ENCODE measurements around the gene PRKRA.
A peak's percentile ranks its signal among the peaks of the same experiment; 100 is the strongest.
"Not testable (repeated sequence)": the region's sequence is repeated elsewhere in the genome, so short reads cannot be mapped to it uniquely, and the experiment has no call there.

Gene PRKRA

GRCh38 chr2:178415979-178416378, 35.0 kb downstream of the PRKRA start:
- Mint-ChIP-seq H3K27ac (no peak overlapping the region), H3K36me3 (ENCODE audit: insufficient read depth) (peaks cover 9% of the 10 kb centered on the region), H3K4me3 (no peak overlapping the region), H3K9me3 (no peaks in the 10 kb centered on the region), H3K27me3 (no peaks in the 10 kb centered on the region), H3K4me1 (ENCODE audit: low read depth in 2 of 2) (peaks cover 19 to 28% of the 10 kb centered on the region in 2 donors)
- ATAC-seq (replicated peaks) = no peak
- DNase-seq = no peak

- DNase-seq (peak; percentile 67 to 74 (median 68)), ATAC-seq (replicated peaks) (peak; percentile 67)
- Mint-ChIP-seq H3K36me3 (ENCODE audit: insufficient read depth) (peaks cover 9% of the 10 kb centered on the region), H3K9me3 (no peaks in the 10 kb centered on the region), H3K4me3 (peak overlapping the region; percentile 94 to 99), H3K27me3 (no peaks in the 10 kb centered on the region), H3K27ac (peak overlapping the region; percentile 98 to 100), H3K4me1 (ENCODE audit: low read depth in 2 of 2) (peaks cover 19 to 28% of the 10 kb centered on the region in 2 donors)
Measured at GRCh38 chr2:178414266-178415247, 36.4 kb downstream of the PRKRA start.

- Mint-ChIP-seq H3K9me3 (no peaks in the 10 kb centered on the region), H3K4me3 (peak overlapping the region; percentile 94 to 99), H3K4me1 (ENCODE audit: low read depth in 2 of 2) (peaks cover 19 to 28% of the 10 kb centered on the region in 2 donors), H3K27ac (peak overlapping the region; percentile 98 to 100), H3K36me3 (ENCODE audit: insufficient read depth) (peaks cover 9% of the 10 kb centered on the region), H3K27me3 (no peaks in the 10 kb centered on the region)
- peak; percentile 80 for ATAC-seq (replicated peaks)
- peak; percentile 69 to 74 (median 70) for DNase-seq
Measured at GRCh38 chr2:178413472-178414265, 37.3 kb downstream of the PRKRA start.

GRCh38 chr2:178412453-178412852, 38.5 kb downstream of the PRKRA start:
- H3K9me3 Mint-ChIP-seq; DNase-seq; ATAC-seq (replicated peaks); H3K36me3 Mint-ChIP-seq (ENCODE audit: insufficient read depth); H3K27me3 Mint-ChIP-seq: not testable (repeated sequence)
- Mint-ChIP-seq H3K27ac (peak overlapping the region in 1 of 2 donors; percentile 100), H3K4me1 (ENCODE audit: low read depth in 2 of 2) (peaks cover 19 to 28% of the 10 kb centered on the region in 2 donors), H3K4me3 (peak overlapping the region; percentile 94 to 99)

- no peaks in the 10 kb centered on the region for H3K27me3 Mint-ChIP-seq
- DNase-seq = no peak
- ATAC-seq (replicated peaks) = no peak
- peaks cover 9% of the 10 kb centered on the region for H3K36me3 Mint-ChIP-seq (ENCODE audit: insufficient read depth)
- no peak overlapping the region for H3K27ac Mint-ChIP-seq
- no peaks in the 10 kb centered on the region for H3K9me3 Mint-ChIP-seq
- H3K4me1 Mint-ChIP-seq (ENCODE audit: low read depth in 2 of 2) = peaks cover 19 to 28% of the 10 kb centered on the region in 2 donors
- no peak overlapping the region for H3K4me3 Mint-ChIP-seq
Measured at GRCh38 chr2:178412047-178412446, 38.9 kb downstream of the PRKRA start.

- H3K9me3 Mint-ChIP-seq = no peaks in the 10 kb centered on the region
- DNase-seq (no peak), ATAC-seq (replicated peaks) (no peak)
- no peaks in the 10 kb centered on the region for H3K27me3 Mint-ChIP-seq
- peaks cover 6% of the 10 kb centered on the region for H3K36me3 Mint-ChIP-seq (ENCODE audit: insufficient read depth)
- H3K4me3 Mint-ChIP-seq = no peak overlapping the region
- peaks cover 12 to 13% of the 10 kb centered on the region in 2 donors for H3K4me1 Mint-ChIP-seq (ENCODE audit: low read depth in 2 of 2)
- no peak overlapping the region for H3K27ac Mint-ChIP-seq
Measured at GRCh38 chr2:178409261-178409660, 41.7 kb downstream of the PRKRA start.

- DNase-seq = no peak
Measured at GRCh38 chr2:178404368-178404767, 46.6 kb downstream of the PRKRA start.

GRCh38 chr2:178403671-178404306, 47.2 kb downstream of the PRKRA start:
- Mint-ChIP-seq H3K27me3 (no peaks in the 10 kb centered on the region), H3K4me3 (no peak overlapping the region), H3K27ac (no peak overlapping the region), H3K4me1 (ENCODE audit: low read depth in 2 of 2) (peaks cover 0 to 3% of the 10 kb centered on the region in 2 donors), H3K36me3 (ENCODE audit: insufficient read depth) (no peaks in the 10 kb centered on the region), H3K9me3 (no peaks in the 10 kb centered on the region)
- DNase-seq = no peak
- no peak for ATAC-seq (replicated peaks)

More at GRCh38 chr2:178404368-178404767, 46.6 kb downstream of the PRKRA start:
- no peaks in the 10 kb centered on the region for H3K27me3 Mint-ChIP-seq
- H3K27ac Mint-ChIP-seq = no peak overlapping the region
- peak; percentile 37 for ATAC-seq (replicated peaks)
- no peak overlapping the region for H3K4me3 Mint-ChIP-seq
- H3K36me3 Mint-ChIP-seq (ENCODE audit: insufficient read depth) = no peaks in the 10 kb centered on the region
- no peaks in the 10 kb centered on the region for H3K9me3 Mint-ChIP-seq
- H3K4me1 Mint-ChIP-seq (ENCODE audit: low read depth in 2 of 2) = peaks cover 0 to 3% of the 10 kb centered on the region in 2 donors

GRCh38 chr2:178401994-178402437, 49.0 kb downstream of the PRKRA start:
- Mint-ChIP-seq H3K4me3 (no peak overlapping the region), H3K4me1 (ENCODE audit: low read depth in 2 of 2) (peaks cover 0 to 3% of the 10 kb centered on the region in 2 donors), H3K27ac (no peak overlapping the region), H3K36me3 (ENCODE audit: insufficient read depth) (no peaks in the 10 kb centered on the region), H3K27me3 (no peaks in the 10 kb centered on the region), H3K9me3 (no peaks in the 10 kb centered on the region)
- DNase-seq (no peak), ATAC-seq (replicated peaks) (no peak)

- Mint-ChIP-seq H3K4me3 (no peak overlapping the region), H3K36me3 (ENCODE audit: insufficient read depth) (no peaks in the 10 kb centered on the region), H3K27me3 (peaks cover 0 to 8% of the 10 kb centered on the region in 2 donors), H3K4me1 (ENCODE audit: low read depth in 2 of 2) (no peaks in the 10 kb centered on the region), H3K27ac (no peak overlapping the region), H3K9me3 (no peaks in the 10 kb centered on the region)
- ATAC-seq (replicated peaks) (peak; percentile 74), DNase-seq (peak in 1 of 3 experiments; percentile 3)
Measured at GRCh38 chr2:178397002-178397605, 53.9 kb downstream of the PRKRA start.

GRCh38 chr2:178395941-178396570, 54.9 kb downstream of the PRKRA start:
- Mint-ChIP-seq H3K4me1 (ENCODE audit: low read depth in 2 of 2) (no peaks in the 10 kb centered on the region), H3K9me3 (no peaks in the 10 kb centered on the region), H3K27ac (no peak overlapping the region), H3K4me3 (no peak overlapping the region), H3K27me3 (peaks cover 0 to 8% of the 10 kb centered on the region in 2 donors), H3K36me3 (ENCODE audit: insufficient read depth) (no peaks in the 10 kb centered on the region)
- ATAC-seq (replicated peaks) (no peak), DNase-seq (no peak)

- Mint-ChIP-seq H3K27ac (no peak overlapping the region), H3K36me3 (ENCODE audit: insufficient read depth) (no peaks in the 10 kb centered on the region), H3K4me3 (no peak overlapping the region), H3K27me3 (peaks cover 0 to 10% of the 10 kb centered on the region in 2 donors), H3K4me1 (ENCODE audit: low read depth in 2 of 2) (no peaks in the 10 kb centered on the region), H3K9me3 (no peaks in the 10 kb centered on the region)
- ATAC-seq (replicated peaks) (no peak), DNase-seq (no peak)
Measured at GRCh38 chr2:178395295-178395694, 55.7 kb downstream of the PRKRA start.
